B cell (primary cell): Measurements from ENCODE around the gene PCDH9. TPM values are rescaled to one million over a fixed set of nuclear protein-coding genes. Genes with fewer than 3 reads are reported as not detected.
"Not testable (repeated sequence)": the region's sequence is repeated elsewhere in the genome, so short reads cannot be mapped to it uniquely, and the experiment has no call there.

Experiments used
- ATAC-seq: fragments of 200-7000 bp; cut with Tn5 transposase; one replicate; pipeline ENCODE4 v1.10.0; 2021; ENCODE audit warnings: low read depth, mild to moderate bottlenecking, moderate number of reproducible peaks, moderate library complexity
- CTCF ChIA-PET: fragments of 350-600 bp; sonication (Branson Sonifier 250); formaldehyde crosslinking; loops from one replicate; lab custom pipeline; 2021; ENCODE audit warnings: antibody characterized with exemption, inconsistent platforms; lab: Charles Lee
- POLR2A ChIA-PET: fragments of 350-600 bp; sonication (Branson Sonifier 250); formaldehyde crosslinking; loops from one replicate; lab custom pipeline; 2021; ENCODE audit warnings: antibody characterized with exemption; lab: Charles Lee
- DNase-seq: peaks from one replicate; pipeline ENCODE4 v3.0.0; 2013
- H2AFZ ChIP-seq: 2 replicates; pipeline ENCODE4 v1.6.1; 2012; ENCODE audit warnings: mild to moderate bottlenecking, low read depth, low read length; ENCODE audit not compliant: insufficient read depth, poor library complexity, severe bottlenecking
- H3K27ac ChIP-seq, 2 donors: 1 replicate in 1 of 2; 2 replicates in 1 of 2; pipeline ENCODE4 v1.5.1; 2012 to 2013; ENCODE audit warnings: low read length in 2 of 2, mild to moderate bottlenecking in 2 of 2, moderate library complexity in 1 of 2
- H3K27me3 ChIP-seq, 4 experiments: fragments of 200-600 bp in 1 of 4; sonication (generic) in 1 of 4; replicated peaks in 1 of 4; 1 replicate in 2 of 4; 2 replicates in 2 of 4; pipeline versions ENCODE4 v1.6.1 to v1.7.0; 2013 to 2016; ENCODE audit warnings: low read length in 3 of 4, mild to moderate bottlenecking in 2 of 4, mixed read lengths in 1 of 4, moderate library complexity in 1 of 4; ENCODE audit not compliant: insufficient read depth in 4 of 4, control insufficient read depth in 3 of 4; ENCODE audit errors: control extremely low read depth in 1 of 4
- H3K36me3 ChIP-seq, 2 experiments: replicated peaks in 1 of 2; 1 replicate in 1 of 2; 2 replicates in 1 of 2; pipeline versions ENCODE4 v1.6.1 to v1.7.1; 2013; ENCODE audit warnings: low read length in 1 of 2; ENCODE audit not compliant: insufficient read depth in 2 of 2, control insufficient read depth in 1 of 2; ENCODE audit errors: control extremely low read depth in 1 of 2, extremely low read depth in 1 of 2
- H3K4me1 ChIP-seq, 2 donors: fragments of 200-600 bp in 1 of 2; sonication (generic) in 1 of 2; 1 replicate in 1 of 2; 2 replicates in 1 of 2; pipeline versions ENCODE4 v1.5.1 to v1.6.1; 2013 to 2017; ENCODE audit warnings: low read length in 2 of 2; ENCODE audit not compliant: control insufficient read depth in 2 of 2, insufficient read depth in 2 of 2
- H3K4me2 ChIP-seq: replicated peaks from 2 replicates; pipeline ENCODE3; 2012; ENCODE audit warnings: mild to moderate bottlenecking, low read depth, low read length; ENCODE audit not compliant: poor library complexity, severe bottlenecking
- H3K4me3 ChIP-seq, 5 experiments: fragments of 200-600 bp in 1 of 5; sonication (generic) in 1 of 5; 1 replicate in 3 of 5; 2 replicates in 2 of 5; pipeline versions ENCODE4 v1.5.1 to v1.7.0; 2011 to 2016; ENCODE audit warnings: low read length in 4 of 5, mild to moderate bottlenecking in 4 of 5, low read depth in 2 of 5, control low read depth in 1 of 5, moderate library complexity in 1 of 5; ENCODE audit not compliant: insufficient read depth in 1 of 5; ENCODE audit errors: control extremely low read depth in 1 of 5, extremely low read depth in 1 of 5
- H3K79me2 ChIP-seq: fragments of 200-600 bp; sonication (generic); one replicate; pipeline ENCODE4 v1.6.0; 2016; ENCODE audit warnings: low read length; ENCODE audit not compliant: control insufficient read depth, insufficient read depth
- H3K9ac ChIP-seq: fragments of 200-600 bp; sonication (generic); 2 replicates; pipeline ENCODE4 v1.6.1; 2017; ENCODE audit warnings: mild to moderate bottlenecking, low read length, moderate library complexity
- H3K9me3 ChIP-seq, 3 donors: one replicate each; pipeline versions ENCODE4 v1.6.1 to v1.7.1; 2013; ENCODE audit warnings: low read length in 2 of 3; ENCODE audit not compliant: control insufficient read depth in 2 of 3, insufficient read depth in 1 of 3; ENCODE audit errors: control extremely low read depth in 1 of 3
- H4K20me1 ChIP-seq: 2 replicates; pipeline ENCODE4 v1.6.0; 2012; ENCODE audit warnings: mild to moderate bottlenecking, low read length; ENCODE audit not compliant: insufficient read depth, control insufficient read depth, poor library complexity, severe bottlenecking
- H3K27ac Mint-ChIP-seq: one replicate; pipeline ENCODE4 v1.8.0; 2021; ENCODE audit warnings: mixed read lengths
- H3K27me3 Mint-ChIP-seq: one replicate; pipeline ENCODE4 v1.8.0; 2021; ENCODE audit warnings: mixed read lengths
- H3K4me1 Mint-ChIP-seq: one replicate; pipeline ENCODE4 v1.8.0; 2021; ENCODE audit warnings: mixed read lengths
- H3K4me3 Mint-ChIP-seq: one replicate; pipeline ENCODE4 v1.8.0; 2021; ENCODE audit warnings: mixed read lengths
- H3K9me3 Mint-ChIP-seq: one replicate; pipeline ENCODE4 v1.8.0; 2022; ENCODE audit warnings: mixed read lengths; ENCODE audit not compliant: insufficient read depth
- CTCF ChIP-seq: fragments of 200-600 bp; IDR thresholded peaks from one replicate; pipeline ENCODE4 v1.8.0; 2022; ENCODE audit warnings: antibody characterized with exemption, mild to moderate bottlenecking
- EZH2 ChIP-seq: IDR thresholded peaks from 2 replicates; pipeline ENCODE4 v1.6.1; 2012; ENCODE audit warnings: borderline replicate concordance, low read depth, mild to moderate bottlenecking, moderate library complexity, low read length; ENCODE audit not compliant: insufficient read depth, poor library complexity, severe bottlenecking
- WGBS: methylation state at CpG from one replicate; pipeline ENCODE4 v1.1.5; 2013; ENCODE audit warnings: missing lambda C conversion rate; ENCODE audit not compliant: insufficient coverage; 5-methylcytosine and 5-hydroxymethylcytosine counted together
- intact Hi-C: fragments of 100-400 bp; cut with micrococcal nuclease; formaldehyde crosslinking; loops from one replicate; pipeline ENCODE4 v1.10.0; 2022
- polyA plus RNA-seq: library from polyadenylated mRNA; depleted of rRNA; stranded (reverse); fragments of >200 nt; gene quantifications from 2 replicates; pipeline ENCODE4 v1.2.3, GENCODE V29; 2012
- total RNA-seq, 2 donors: library from RNA; stranded (reverse); fragments of 120-200 nt in 1 of 2; gene quantifications; 1 replicate in 1 of 2; 2 replicates in 1 of 2; pipeline versions ENCODE4 v1.2.3 to v1.2.4, GENCODE V29; 2013 to 2022

PCDH9 gene
- total and polyA plus RNA-seq, 2 donors (not counting 1 experiment from before 2014, with no cell fraction given): 13.1 to 21.8 TPM

- Histone ChIP-seq H3K9me3 (peaks cover 0 to 2% (median 0%) of the 10 kb centered on the region in 3 donors), H3K4me2 (no peak overlapping the region), H3K27ac (no peak overlapping the region), H2AFZ (no peak overlapping the region), H3K4me1 (no peaks in the 10 kb centered on the region), H3K4me3 (no peak overlapping the region), H3K9ac (no peak overlapping the region), H3K79me2 (no peaks in the 10 kb centered on the region), H3K27me3 (no peaks in the 10 kb centered on the region), H4K20me1 (no peaks in the 10 kb centered on the region), H3K36me3 (no peaks in the 10 kb centered on the region)
- intact Hi-C loops: no loop called here
- ChIA-PET POLR2A (no interaction called here), CTCF (no interaction called here)
- Mint-ChIP-seq H3K4me1 (no peaks in the 10 kb centered on the region), H3K27me3 (no peaks in the 10 kb centered on the region), H3K4me3 (no peak overlapping the region), H3K9me3 (no peaks in the 10 kb centered on the region), H3K27ac (no peak overlapping the region)
- no CpG with 5 or more reads among the region's 1 CpG for WGBS
- TF ChIP-seq EZH2 (no peak), CTCF (no peak)
- no peak for ATAC-seq
- no peak for DNase-seq
These were observed 933.3 kb downstream of the PCDH9 start for GRCh38 chr13:66296875-66297274.

GRCh38 chr13:66296328-66296727, 933.8 kb downstream of the PCDH9 start:
- H3K27me3 ChIP-seq: no peaks in the 10 kb centered on the region
- no peak overlapping the region for H3K4me2 ChIP-seq
- H3K79me2 ChIP-seq: no peaks in the 10 kb centered on the region
- ChIA-PET POLR2A (no interaction called here), CTCF (no interaction called here)
- no peak for ATAC-seq
- Mint-ChIP-seq H3K27ac (no peak overlapping the region), H3K27me3 (no peaks in the 10 kb centered on the region), H3K4me1 (no peaks in the 10 kb centered on the region), H3K4me3 (no peak overlapping the region), H3K9me3 (no peaks in the 10 kb centered on the region)
- H3K4me1 ChIP-seq: no peaks in the 10 kb centered on the region
- H3K4me3 ChIP-seq: no peak overlapping the region
- H3K9me3 ChIP-seq: peaks cover 0 to 2% (median 0%) of the 10 kb centered on the region in 3 donors
- H3K27ac ChIP-seq: no peak overlapping the region
- no peaks in the 10 kb centered on the region for H3K36me3 ChIP-seq
- DNase-seq: no peak
- H4K20me1 ChIP-seq: no peaks in the 10 kb centered on the region
- H2AFZ ChIP-seq: no peak overlapping the region
- TF ChIP-seq EZH2 (no peak), CTCF (no peak)
- intact Hi-C loops: no loop called here
- H3K9ac ChIP-seq: no peak overlapping the region

- 100% methylated on average over 1 of the region's 5 CpGs for WGBS
- H2AFZ ChIP-seq, H3K9me3 ChIP-seq, H3K27me3 Mint-ChIP-seq, H3K27ac ChIP-seq, H3K4me1 Mint-ChIP-seq, H3K4me3 Mint-ChIP-seq, H3K4me3 ChIP-seq, H3K9ac ChIP-seq, H3K27ac Mint-ChIP-seq, H3K79me2 ChIP-seq, H3K36me3 ChIP-seq, H3K27me3 ChIP-seq, H3K9me3 Mint-ChIP-seq, ATAC-seq, DNase-seq, CTCF ChIA-PET, intact Hi-C loops, POLR2A ChIA-PET, H4K20me1 ChIP-seq, H3K4me1 ChIP-seq, H3K4me2 ChIP-seq: not testable (repeated sequence)
These were observed 943.3 kb downstream of the PCDH9 start for GRCh38 chr13:66286806-66287205.
